Measurements from ENCODE around the gene ZP4. TPM values are rescaled to one million over a fixed set of nuclear protein-coding genes. Genes with fewer than 3 reads are reported as not detected.

The ZP4 gene
- total and polyA plus RNA-seq, 2 of the 13 experiments (the other 11 are each of a cell fraction or from before 2014, with no cell fraction given) = not detected

DNA sequence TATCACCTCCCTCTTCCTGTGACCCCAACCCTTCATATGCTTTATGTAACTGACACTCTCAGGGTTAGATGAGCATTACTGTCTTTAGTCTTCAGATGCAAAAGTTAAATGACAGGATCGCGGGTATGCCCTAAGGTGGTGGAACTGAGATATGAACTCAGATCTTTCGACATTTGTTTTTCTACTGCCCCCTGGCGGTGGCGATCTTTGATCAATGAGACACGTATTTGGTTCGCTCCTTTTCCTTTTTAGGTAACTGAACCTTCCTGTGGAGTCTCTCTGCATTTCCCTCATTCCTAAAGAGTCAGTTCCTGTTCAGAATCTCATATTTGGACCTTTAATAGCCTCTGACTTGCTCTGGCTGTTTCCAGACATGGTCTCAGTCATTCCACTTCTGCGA lies 47.8 kb upstream of the ZP4 start:
- Histone ChIP-seq H3K27me3 (ENCODE audit: control insufficient read depth in 1 of 2, insufficient read depth in 2 of 2, low read length in 2 of 2) (no peaks in the 10 kb centered on the region), H3K9me3 (ENCODE audit: low read length) (peaks cover 39% of the 10 kb centered on the region), H3K4me3 (replicated peaks in 1 of 3; ENCODE audit: insufficient read depth in 1 of 3, low read depth in 2 of 3, low read length in 3 of 3) (no peak overlapping the region), H2AFZ (ENCODE audit: low read length) (no peak overlapping the region), H3K9ac (ENCODE audit: insufficient read depth, low read depth, low read length) (no peak overlapping the region), H3K27ac (ENCODE audit: extremely low read length, insufficient read depth, low read length) (no peak overlapping the region), H3K36me3 (replicated peaks in 1 of 2; ENCODE audit: control insufficient read depth in 1 of 2, insufficient read depth in 2 of 2, low read length in 2 of 2) (no peaks in the 10 kb centered on the region), H4K20me1 (ENCODE audit: insufficient read depth, low read length) (no peaks in the 10 kb centered on the region), H3K4me2 (ENCODE audit: low read depth, low read length) (no peak overlapping the region), H3K4me1 (ENCODE audit: insufficient read depth, low read length) (no peaks in the 10 kb centered on the region), H3K79me2 (ENCODE audit: insufficient read depth, low read length) (no peaks in the 10 kb centered on the region)
- ChIA-PET POLR2A (no interaction called here), CTCF (ENCODE audit: low intra/inter-chr PET ratio, low total read pairs) (no interaction called here)
- DNase-seq (ENCODE audit: low spot score) = no peak
- TF ChIP-seq SOX13 (IDR thresholded peaks at IDR 0.05) (no peak), SOX13 (CRISPR knock-in tag; conservative IDR thresholded peaks at IDR 0.05 in 1 of 2, IDR thresholded peaks at IDR 0.05 in 1 of 2) (no peak), NBN (conservative IDR thresholded peaks at IDR 0.05) (no peak), PRPF4 (IDR thresholded peaks at IDR 0.05; ENCODE audit: low read depth, low read length, poor library complexity, severe bottlenecking) (no peak), RNF2 (conservative IDR thresholded peaks at IDR 0.05; ENCODE audit: low read depth) (no peak), PPARG (CRISPR knock-in tag; conservative IDR thresholded peaks at IDR 0.05) (no peak)
- TF ChIP-seq, protein P1, sequence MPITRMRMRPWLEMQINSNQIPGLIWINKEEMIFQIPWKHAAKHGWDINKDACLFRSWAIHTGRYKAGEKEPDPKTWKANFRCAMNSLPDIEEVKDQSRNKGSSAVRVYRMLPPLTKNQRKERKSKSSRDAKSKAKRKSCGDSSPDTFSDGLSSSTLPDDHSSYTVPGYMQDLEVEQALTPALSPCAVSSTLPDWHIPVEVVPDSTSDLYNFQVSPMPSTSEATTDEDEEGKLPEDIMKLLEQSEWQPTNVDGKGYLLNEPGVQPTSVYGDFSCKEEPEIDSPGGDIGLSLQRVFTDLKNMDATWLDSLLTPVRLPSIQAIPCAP (CRISPR knock-in tag; IDR thresholded peaks at IDR 0.05; ENCODE audit: low read depth) = no peak
- TF ChIP-seq, protein P2, sequence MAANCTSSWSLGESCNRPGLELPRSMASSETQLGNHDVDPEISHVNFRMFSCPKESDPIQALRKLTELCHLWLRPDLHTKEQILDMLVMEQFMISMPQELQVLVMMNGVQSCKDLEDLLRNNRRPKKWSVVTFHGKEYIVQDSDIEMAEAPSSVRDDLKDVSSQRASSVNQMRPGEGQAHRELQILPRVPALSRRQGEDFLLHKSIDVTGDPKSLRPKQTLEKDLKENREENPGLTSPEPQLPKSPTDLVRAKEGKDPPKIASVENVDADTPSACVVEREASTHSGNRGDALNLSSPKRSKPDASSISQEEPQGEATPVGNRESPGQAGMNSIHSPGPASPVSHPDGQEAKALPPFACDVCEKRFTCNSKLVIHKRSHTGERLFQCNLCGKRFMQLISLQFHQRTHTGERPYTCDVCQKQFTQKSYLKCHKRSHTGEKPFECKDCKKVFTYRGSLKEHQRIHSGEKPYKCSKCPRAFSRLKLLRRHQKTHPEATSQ (CRISPR knock-in tag; IDR thresholded peaks at IDR 0.05; ENCODE audit: borderline replicate concordance) = no peak
- TF ChIP-seq, protein P3, sequence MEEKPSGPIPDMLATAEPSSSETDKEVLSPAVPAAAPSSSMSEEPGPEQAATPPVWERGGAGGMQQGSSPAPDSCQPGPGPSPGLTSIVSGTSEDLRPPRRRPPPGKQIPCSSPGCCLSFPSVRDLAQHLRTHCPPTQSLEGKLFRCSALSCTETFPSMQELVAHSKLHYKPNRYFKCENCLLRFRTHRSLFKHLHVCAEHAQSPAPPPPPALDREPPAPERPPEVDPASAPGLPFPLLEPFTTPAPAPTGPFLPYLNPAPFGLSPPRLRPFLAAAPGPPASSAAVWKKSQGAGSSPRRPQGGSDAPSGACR (CRISPR knock-in tag; IDR thresholded peaks at IDR 0.05) = no peak
- BruUV-seq (replicated peaks) = no TSS peak
- no peak for FAIRE-seq
- intact Hi-C loops (cut with micrococcal nuclease; ENCODE audit: unreplicated experiment) (no loop called here), in situ Hi-C loops (cut with HindIII; ENCODE audit: extremely low pct_ligation_motif_present, low pct_unique_long_range_greater_than_20kb) (no loop called here)
- no peak for ATAC-seq
- WGBS (ENCODE audit: low lambda C conversion rate) = 10% methylated on average over 8 of the region's 8 CpGs

Measured in HepG2 (cell line).